HG02610 (cell line): ENCODE results near the gene RBM47.

ENCODE experiments used
- ATAC-seq: cut with Tn5 transposase; IDR thresholded peaks from one replicate; pipeline ENCODE4 v1.9.1; 2021; ENCODE audit warnings: mild to moderate bottlenecking, moderate library complexity; ENCODE audit not compliant: unreplicated experiment

The RBM47 gene

GRCh38 chr4:40380647-40381046, 249.0 kb downstream of the RBM47 start:
- no peak for ATAC-seq

- no peak for ATAC-seq
These were observed 250.4 kb downstream of the RBM47 start for GRCh38 chr4:40379248-40379647.

- no peak for ATAC-seq
These were observed 251.0 kb downstream of the RBM47 start for GRCh38 chr4:40378619-40379018.

- ATAC-seq = no peak
These were observed 251.9 kb downstream of the RBM47 start for GRCh38 chr4:40377512-40378365.

- ATAC-seq = no peak
These were observed 254.0 kb downstream of the RBM47 start for GRCh38 chr4:40375620-40376019.

GRCh38 chr4:40375095-40375494, 254.6 kb downstream of the RBM47 start:
- ATAC-seq = no peak

GRCh38 chr4:40373636-40374035, 256.0 kb downstream of the RBM47 start:
- ATAC-seq = no peak
